T-helper 22 cell (primary cell): Measurements from ENCODE around the gene LRRC23.
"Not testable (repeated sequence)": the region's sequence is repeated elsewhere in the genome, so short reads cannot be mapped to it uniquely, and the experiment has no call there.

Experiments
- DNase-seq: peaks from one replicate; pipeline ENCODE4 v3.0.0-alpha.2; 2020; ENCODE audit warnings: low read depth

LRRC23 gene

GRCh38 chr12:6902448-6902847 lies 2.2 kb upstream of the LRRC23 start:
- DNase-seq = no peak

- no peak for DNase-seq
Observed at GRCh38 chr12:6903722-6904121, 900 bp upstream of the LRRC23 start.

GRCh38 chr12:6905414-6906040 lies 905 bp downstream of the LRRC23 start:
- no peak for DNase-seq

GRCh38 chr12:6908141-6908540 lies 3.5 kb downstream of the LRRC23 start:
- DNase-seq = not testable (repeated sequence)

GRCh38 chr12:6909421-6910145 lies 5.0 kb downstream of the LRRC23 start:
- DNase-seq = no peak

- DNase-seq = no peak
Observed at GRCh38 chr12:6912164-6912935, 7.7 kb downstream of the LRRC23 start.

- DNase-seq = peak; percentile 82
Observed at GRCh38 chr12:6914246-6914946, 9.8 kb downstream of the LRRC23 start, which contains the start of gene ENO2. TSS of gene ENO2 (plus strand) at chr12:6914580. CDS start at chr12:6915833, 1,253 bp downstream.

- DNase-seq = no peak
Observed at GRCh38 chr12:6914947-6915788, 10.5 kb downstream of the LRRC23 start.

- no peak for DNase-seq
Observed at GRCh38 chr12:6915789-6916285, 11.2 kb downstream of the LRRC23 start.

GRCh38 chr12:6916426-6917200 lies 12.0 kb downstream of the LRRC23 start:
- DNase-seq = no peak

GRCh38 chr12:6917491-6918231 lies 13.0 kb downstream of the LRRC23 start:
- no peak for DNase-seq

GRCh38 chr12:6919588-6919987 lies 15.0 kb downstream of the LRRC23 start:
- DNase-seq = no peak

GRCh38 chr12:6921539-6921938 lies 16.9 kb downstream of the LRRC23 start:
- DNase-seq = no peak

GRCh38 chr12:6921996-6922946 lies 17.6 kb downstream of the LRRC23 start:
- DNase-seq = no peak

GRCh38 chr12:6923003-6923732 lies 18.5 kb downstream of the LRRC23 start:
- DNase-seq = no peak

- no peak for DNase-seq
Observed at GRCh38 chr12:6923851-6924250, 19.2 kb downstream of the LRRC23 start.

GRCh38 chr12:6925239-6925539 lies 20.6 kb downstream of the LRRC23 start:
- DNase-seq = no peak
